Natural killer cell treated with Interleukin-12 subunit alpha and Interleukin-12 subunit beta and Interleukin-15 and Interleukin-18, amount 100 ng/mL, for 72 hours (primary cell): ENCODE measurements around the gene GAD1. TPM values are rescaled to one million over a fixed set of nuclear protein-coding genes. Genes with fewer than 3 reads are reported as not detected.
A peak's percentile ranks its signal among the peaks of the same experiment; 100 is the strongest.

Experiments used
- ATAC-seq, 2 donors: fragments of 150-1000 bp; cut with Tn5 transposase in 1 of 2; sonication (Bioruptor Pico), chemical (Tn5 transposase) in 1 of 2; 2 replicates each; pipeline ENCODE4 v1.10.0; 2021
- DNase-seq: peaks from one replicate; pipeline ENCODE4 v3.0.0; 2022; ENCODE audit warnings: low spot score
- H3K27ac Mint-ChIP-seq, 2 donors: 1 replicate in 1 of 2; 2 replicates in 1 of 2; pipeline ENCODE4 v1.8.0; 2022; ENCODE audit warnings: mixed read lengths in 2 of 2, mild to moderate bottlenecking in 1 of 2, moderate library complexity in 1 of 2
- H3K27me3 Mint-ChIP-seq, 2 donors: 1 replicate in 1 of 2; 2 replicates in 1 of 2; pipeline ENCODE4 v1.8.0; 2022; ENCODE audit warnings: mixed read lengths in 2 of 2
- H3K36me3 Mint-ChIP-seq: one replicate; pipeline ENCODE4 v1.8.0; 2022; ENCODE audit warnings: mixed read lengths
- H3K4me1 Mint-ChIP-seq, 2 donors: 1 replicate in 1 of 2; 2 replicates in 1 of 2; pipeline ENCODE4 v1.8.0; 2022; ENCODE audit warnings: low read depth in 2 of 2, mixed read lengths in 2 of 2, mild to moderate bottlenecking in 1 of 2
- H3K4me3 Mint-ChIP-seq: one replicate; pipeline ENCODE4 v1.8.0; 2022; ENCODE audit warnings: mixed read lengths
- H3K9me3 Mint-ChIP-seq: 2 replicates; pipeline ENCODE4 v1.8.0; 2022; ENCODE audit warnings: mixed read lengths
- total RNA-seq, 2 donors: library from RNA; stranded (reverse); gene quantifications; one replicate each; pipeline ENCODE4 v1.2.3, GENCODE V29; 2022

The GAD1 gene
- under 1 TPM in 1 of 2 donors, not detected in 1; 0.76 TPM for total RNA-seq

GRCh38 chr2:170816504-170817092 is at the start of gene GAD1:
TSS of gene GAD1 (plus strand) at chr2:170816887. CDS start at chr2:170818592, 1,705 bp downstream.
- ATAC-seq (peak; percentile 71 to 80), DNase-seq (peak; percentile 74)
- no peak within 1 kb of the TSS for H3K27ac Mint-ChIP-seq
- peaks cover 36% of the 10 kb centered on the region in 2 donors for H3K4me1 Mint-ChIP-seq
- peaks cover 5% of the 10 kb centered on the region for H3K36me3 Mint-ChIP-seq
- H3K4me3 Mint-ChIP-seq = peak within 1 kb of the TSS; percentile 63
- H3K27me3 Mint-ChIP-seq = peaks cover 53 to 61% of the 10 kb centered on the region in 2 donors
- no peaks in the 10 kb centered on the region for H3K9me3 Mint-ChIP-seq

GRCh38 chr2:170770008-170770605 is 46.6 kb upstream of the GAD1 start, which contains the start of gene ERICH2:
TSS of gene ERICH2 (plus strand) at chr2:170770378. CDS start at chr2:170770682, 304 bp downstream.
- DNase-seq (no peak), ATAC-seq (peak; percentile 63 to 69)
- Mint-ChIP-seq H3K27ac (peak within 1 kb of the TSS; percentile 53 to 76), H3K4me3 (peak within 1 kb of the TSS; percentile 86), H3K27me3 (peaks cover 12% of the 10 kb centered on the region in 2 donors), H3K4me1 (peaks cover 4 to 14% of the 10 kb centered on the region in 2 donors), H3K9me3 (no peaks in the 10 kb centered on the region), H3K36me3 (no peaks in the 10 kb centered on the region)

- H3K4me3 Mint-ChIP-seq = peak overlapping the region; percentile 86
Observed at GRCh38 chr2:170770606-170771420, 45.9 kb upstream of the GAD1 start.

GRCh38 chr2:170771421-170771937 is 45.2 kb upstream of the GAD1 start:
- Mint-ChIP-seq H3K4me3 (peak overlapping the region; percentile 86), H3K27ac (peak overlapping the region; percentile 53), H3K36me3 (no peaks in the 10 kb centered on the region), H3K9me3 (no peaks in the 10 kb centered on the region), H3K4me1 (peaks cover 4 to 14% of the 10 kb centered on the region in 2 donors), H3K27me3 (peaks cover 11 to 12% of the 10 kb centered on the region in 2 donors)
- no peak for DNase-seq
- no peak for ATAC-seq

More at GRCh38 chr2:170770606-170771420, 45.9 kb upstream of the GAD1 start:
- H3K36me3 Mint-ChIP-seq = no peaks in the 10 kb centered on the region
- H3K9me3 Mint-ChIP-seq = no peaks in the 10 kb centered on the region
- peaks cover 4 to 14% of the 10 kb centered on the region in 2 donors for H3K4me1 Mint-ChIP-seq
- DNase-seq (peak; percentile 87), ATAC-seq (peak; percentile 97)
- peak overlapping the region; percentile 53 to 76 for H3K27ac Mint-ChIP-seq
- peaks cover 11 to 12% of the 10 kb centered on the region in 2 donors for H3K27me3 Mint-ChIP-seq

- no peak for ATAC-seq
- Mint-ChIP-seq H3K4me1 (peaks cover 4 to 14% of the 10 kb centered on the region in 2 donors), H3K9me3 (no peaks in the 10 kb centered on the region), H3K27ac (peak overlapping the region in 1 of 2 donors; percentile 53), H3K36me3 (no peaks in the 10 kb centered on the region), H3K27me3 (peaks cover 11 to 12% of the 10 kb centered on the region in 2 donors), H3K4me3 (peak overlapping the region; percentile 86)
- DNase-seq = no peak
Observed at GRCh38 chr2:170772295-170772694, 44.4 kb upstream of the GAD1 start.

GRCh38 chr2:170774074-170774473 is 42.6 kb upstream of the GAD1 start:
- no peak overlapping the region for H3K27ac Mint-ChIP-seq
- H3K36me3 Mint-ChIP-seq = no peaks in the 10 kb centered on the region
- ATAC-seq (no peak), DNase-seq (no peak)
- H3K4me1 Mint-ChIP-seq = peaks cover 4 to 14% of the 10 kb centered on the region in 2 donors
- H3K27me3 Mint-ChIP-seq = peaks cover 18 to 25% of the 10 kb centered on the region in 2 donors
- H3K9me3 Mint-ChIP-seq = no peaks in the 10 kb centered on the region
- H3K4me3 Mint-ChIP-seq = no peak overlapping the region

GRCh38 chr2:170778900-170779299 is 37.8 kb upstream of the GAD1 start:
- ATAC-seq = no peak

GRCh38 chr2:170779304-170779703 is 37.4 kb upstream of the GAD1 start:
- DNase-seq (no peak), ATAC-seq (no peak)
- Mint-ChIP-seq H3K4me3 (no peak overlapping the region), H3K36me3 (no peaks in the 10 kb centered on the region), H3K4me1 (no peaks in the 10 kb centered on the region), H3K9me3 (no peaks in the 10 kb centered on the region), H3K27ac (no peak overlapping the region), H3K27me3 (peaks cover 23 to 36% of the 10 kb centered on the region in 2 donors)

More at GRCh38 chr2:170778900-170779299, 37.8 kb upstream of the GAD1 start:
- Mint-ChIP-seq H3K4me1 (no peaks in the 10 kb centered on the region), H3K27me3 (peaks cover 22 to 32% of the 10 kb centered on the region in 2 donors), H3K27ac (no peak overlapping the region), H3K4me3 (no peak overlapping the region), H3K36me3 (no peaks in the 10 kb centered on the region), H3K9me3 (no peaks in the 10 kb centered on the region)
- DNase-seq = no peak

GRCh38 chr2:170782673-170783072 is 34.0 kb upstream of the GAD1 start:
- Mint-ChIP-seq H3K27ac (no peak overlapping the region), H3K36me3 (no peaks in the 10 kb centered on the region)
- no peak for ATAC-seq

GRCh38 chr2:170783549-170783948 is 33.1 kb upstream of the GAD1 start:
- Mint-ChIP-seq H3K36me3 (no peaks in the 10 kb centered on the region), H3K27ac (no peak overlapping the region), H3K27me3 (peaks cover 36 to 55% of the 10 kb centered on the region in 2 donors), H3K4me1 (no peaks in the 10 kb centered on the region), H3K9me3 (no peaks in the 10 kb centered on the region), H3K4me3 (no peak overlapping the region)
- DNase-seq = no peak
- no peak for ATAC-seq

More at GRCh38 chr2:170782673-170783072, 34.0 kb upstream of the GAD1 start:
- no peak overlapping the region for H3K4me3 Mint-ChIP-seq
- H3K4me1 Mint-ChIP-seq = no peaks in the 10 kb centered on the region
- H3K27me3 Mint-ChIP-seq = peaks cover 35 to 59% of the 10 kb centered on the region in 2 donors
- H3K9me3 Mint-ChIP-seq = no peaks in the 10 kb centered on the region
- no peak for DNase-seq

- no peak for ATAC-seq
- Mint-ChIP-seq H3K27ac (no peak overlapping the region), H3K27me3 (peaks cover 17 to 22% of the 10 kb centered on the region in 2 donors), H3K36me3 (no peaks in the 10 kb centered on the region), H3K4me3 (no peak overlapping the region), H3K4me1 (no peaks in the 10 kb centered on the region), H3K9me3 (no peaks in the 10 kb centered on the region)
- no peak for DNase-seq
Observed at GRCh38 chr2:170798996-170799395, 17.7 kb upstream of the GAD1 start.

GRCh38 chr2:170806548-170806947 is 10.1 kb upstream of the GAD1 start:
- no peaks in the 10 kb centered on the region for H3K4me1 Mint-ChIP-seq
- no peak overlapping the region for H3K4me3 Mint-ChIP-seq
- DNase-seq (no peak), ATAC-seq (no peak)
- no peaks in the 10 kb centered on the region for H3K36me3 Mint-ChIP-seq
- no peak overlapping the region for H3K27ac Mint-ChIP-seq
- H3K9me3 Mint-ChIP-seq = no peaks in the 10 kb centered on the region
- peaks cover 13 to 14% of the 10 kb centered on the region in 2 donors for H3K27me3 Mint-ChIP-seq

- H3K27me3 Mint-ChIP-seq = peaks cover 39 to 43% of the 10 kb centered on the region in 2 donors
- H3K4me1 Mint-ChIP-seq = peaks cover 17 to 20% of the 10 kb centered on the region in 2 donors
- H3K9me3 Mint-ChIP-seq = no peaks in the 10 kb centered on the region
- no peaks in the 10 kb centered on the region for H3K36me3 Mint-ChIP-seq
- H3K27ac Mint-ChIP-seq = no peak overlapping the region
- no peak overlapping the region for H3K4me3 Mint-ChIP-seq
- ATAC-seq (no peak), DNase-seq (no peak)
Observed at GRCh38 chr2:170812710-170813600, 3.7 kb upstream of the GAD1 start.
